ENCODE measurements around the gene DRG1.

Gene DRG1

GRCh38 chr22:31425331-31426050 lies 26.1 kb downstream of the DRG1 start:
- TF ChIP-seq CTCF (conservative IDR thresholded peaks at IDR 0.05; ENCODE audit: low read depth, low read length): no peak
- no peak overlapping the region for H3K4me3 ChIP-seq (ENCODE audit: low read length)
- no peak for DNase-seq (ENCODE audit: low read depth)

DNA sequence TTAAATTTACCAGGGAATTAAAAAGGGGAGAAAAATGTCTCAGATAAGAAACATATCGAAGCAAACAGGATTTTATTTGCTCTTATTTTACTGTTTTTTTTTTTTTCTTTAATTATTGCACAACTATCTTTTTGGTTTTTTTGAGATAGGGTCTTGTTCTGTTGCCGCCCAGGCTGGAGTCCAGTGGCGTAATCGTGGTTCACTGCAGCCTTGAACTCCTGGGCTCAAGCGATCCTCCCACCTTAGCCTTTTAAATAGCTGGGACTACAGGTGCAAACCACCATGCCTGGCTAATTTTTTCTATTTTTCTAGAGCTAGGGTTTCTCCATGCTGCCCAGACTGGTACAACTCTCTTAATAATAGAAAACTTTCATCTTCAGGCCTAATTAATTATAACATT lies 32.5 kb downstream of the DRG1 start:
- no peak for TF ChIP-seq CTCF (conservative IDR thresholded peaks at IDR 0.05; ENCODE audit: low read depth, low read length)
- DNase-seq (ENCODE audit: low read depth): no peak
- no peak overlapping the region for H3K4me3 ChIP-seq (ENCODE audit: low read length)

DNA sequence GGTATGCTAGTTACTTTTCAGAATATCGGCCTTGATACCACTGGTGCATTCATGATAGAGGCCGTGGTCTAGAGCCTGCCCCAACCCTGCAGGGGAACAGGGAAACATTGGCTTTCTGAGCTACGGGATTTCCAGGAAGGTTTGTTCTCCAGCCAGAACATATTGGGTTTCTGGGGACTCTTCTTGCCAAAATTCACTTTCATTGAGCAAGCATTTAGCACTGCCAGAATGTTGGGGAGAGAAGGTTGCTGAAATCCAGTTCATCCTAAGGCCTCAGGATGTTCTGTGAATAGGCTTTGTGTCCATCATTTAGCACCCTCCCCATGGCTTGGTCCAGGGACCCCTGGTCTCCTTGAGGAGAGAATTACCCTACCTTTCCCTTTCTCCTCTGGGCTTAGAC lies 36.7 kb downstream of the DRG1 start:
- H3K4me3 ChIP-seq (ENCODE audit: low read length): no peak overlapping the region
- TF ChIP-seq CTCF (conservative IDR thresholded peaks at IDR 0.05; ENCODE audit: low read depth, low read length): no peak
- no peak for DNase-seq (ENCODE audit: low read depth)

- TF ChIP-seq CTCF (conservative IDR thresholded peaks at IDR 0.05; ENCODE audit: low read depth, low read length): no peak
- H3K4me3 ChIP-seq (ENCODE audit: low read length): no peak overlapping the region
- DNase-seq (ENCODE audit: low read depth): no peak
Measured at GRCh38 chr22:31439808-31440207, 40.4 kb downstream of the DRG1 start.

DNA sequence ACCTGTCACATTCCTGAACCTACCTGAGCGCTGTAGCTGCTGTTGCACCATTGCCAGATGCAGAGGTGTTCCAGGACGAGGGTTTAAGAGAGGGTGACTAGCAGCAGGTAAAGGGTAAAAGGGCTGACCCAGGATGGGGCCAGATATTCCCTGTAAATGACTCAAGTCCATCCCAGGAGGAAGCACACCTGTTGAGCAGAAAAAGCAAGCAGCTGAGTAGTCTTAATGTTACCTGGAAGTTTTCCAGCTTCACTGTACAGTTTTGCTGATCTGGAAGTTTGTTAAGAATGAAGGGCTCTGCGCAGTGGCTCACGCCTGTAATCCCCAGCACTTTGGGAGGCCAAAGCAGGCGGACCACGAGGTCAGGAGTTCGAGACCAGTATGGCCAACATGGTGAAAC lies 41.3 kb downstream of the DRG1 start:
- no peak for DNase-seq (ENCODE audit: low read depth)
- H3K4me3 ChIP-seq (ENCODE audit: low read length): no peak overlapping the region
- no peak for TF ChIP-seq CTCF (conservative IDR thresholded peaks at IDR 0.05; ENCODE audit: low read depth, low read length)

GRCh38 chr22:31441652-31442051 lies 42.2 kb downstream of the DRG1 start:
- TF ChIP-seq CTCF (conservative IDR thresholded peaks at IDR 0.05; ENCODE audit: low read depth, low read length): no peak
- no peak for DNase-seq (ENCODE audit: low read depth)
- no peak overlapping the region for H3K4me3 ChIP-seq (ENCODE audit: low read length)

GRCh38 chr22:31442768-31443489 lies 43.5 kb downstream of the DRG1 start:
- TF ChIP-seq CTCF (conservative IDR thresholded peaks at IDR 0.05; ENCODE audit: low read depth, low read length): no peak

More at GRCh38 chr22:31442768-31443489, 43.5 kb downstream of the DRG1 start:
- peak; percentile 95 for DNase-seq (ENCODE audit: low read depth)
- H3K4me3 ChIP-seq (ENCODE audit: low read length): no peak overlapping the region
